OCI-LY1 (cell line): ENCODE measurements around the gene NAT14.

Experiments
- CTCF ChIP-seq: fragments of 200-600 bp; sonication (generic), shearing (Covaris generic); IDR thresholded peaks from 2 replicates; pipeline ENCODE4 v1.5.1; 2017; ENCODE audit warnings: mild to moderate bottlenecking, antibody characterized with exemption, low read length, moderate library complexity, mixed read lengths
- EZH2 ChIP-seq: fragments of 200-600 bp; sonication (generic), shearing (Covaris generic); IDR thresholded peaks from 2 replicates; pipeline ENCODE4 v1.8.0; 2017; ENCODE audit warnings: borderline replicate concordance, mixed run types, mild to moderate bottlenecking, antibody characterized with exemption, low read length, moderate library complexity, mixed read lengths

GRCh38 chr19:55528030-55528803, 43.2 kb downstream of the NAT14 start:
- TF ChIP-seq EZH2 (no peak), CTCF (no peak)
